NT2/D1 (cell line): ENCODE data around the gene ZNF99.

Source experiments
- SUZ12 ChIP-seq: IDR thresholded peaks from 2 replicates; pipeline ENCODE4 v1.6.1; 2011; ENCODE audit not compliant: insufficient read length, insufficient read depth; ENCODE audit errors: extremely low read depth
- YY1 ChIP-seq: IDR thresholded peaks from 2 replicates; pipeline ENCODE4 v1.6.1; 2011; ENCODE audit not compliant: insufficient read length, insufficient read depth
- ZNF274 ChIP-seq: IDR thresholded peaks from 2 replicates; pipeline ENCODE4 v1.6.1; 2011; ENCODE audit warnings: mild to moderate bottlenecking, low read depth, low read length

DNA sequence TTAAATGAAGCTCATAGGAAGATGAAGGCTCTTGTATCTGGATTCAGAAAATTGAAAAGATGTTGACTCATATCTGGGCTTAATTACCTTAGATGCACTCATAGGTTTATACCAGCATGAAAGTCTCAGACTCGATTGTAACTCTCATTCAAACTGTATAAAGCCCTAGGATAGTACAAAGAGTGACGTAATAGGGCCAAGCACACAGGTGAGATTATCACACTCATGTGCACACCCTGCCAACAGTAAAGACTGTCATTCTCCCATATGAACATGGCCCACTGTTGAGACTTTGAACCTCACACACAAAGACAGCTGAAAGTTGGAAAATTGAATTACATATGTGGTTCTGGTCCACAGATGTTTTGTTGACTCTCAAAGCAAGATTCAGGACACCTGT, 30.2 kb upstream of the ZNF99 start:
- TF ChIP-seq YY1 = no peak
- no peak for TF ChIP-seq ZNF274
- TF ChIP-seq SUZ12 = no peak
